Measurements from ENCODE around the gene ARHGAP26.

Gene ARHGAP26

DNA sequence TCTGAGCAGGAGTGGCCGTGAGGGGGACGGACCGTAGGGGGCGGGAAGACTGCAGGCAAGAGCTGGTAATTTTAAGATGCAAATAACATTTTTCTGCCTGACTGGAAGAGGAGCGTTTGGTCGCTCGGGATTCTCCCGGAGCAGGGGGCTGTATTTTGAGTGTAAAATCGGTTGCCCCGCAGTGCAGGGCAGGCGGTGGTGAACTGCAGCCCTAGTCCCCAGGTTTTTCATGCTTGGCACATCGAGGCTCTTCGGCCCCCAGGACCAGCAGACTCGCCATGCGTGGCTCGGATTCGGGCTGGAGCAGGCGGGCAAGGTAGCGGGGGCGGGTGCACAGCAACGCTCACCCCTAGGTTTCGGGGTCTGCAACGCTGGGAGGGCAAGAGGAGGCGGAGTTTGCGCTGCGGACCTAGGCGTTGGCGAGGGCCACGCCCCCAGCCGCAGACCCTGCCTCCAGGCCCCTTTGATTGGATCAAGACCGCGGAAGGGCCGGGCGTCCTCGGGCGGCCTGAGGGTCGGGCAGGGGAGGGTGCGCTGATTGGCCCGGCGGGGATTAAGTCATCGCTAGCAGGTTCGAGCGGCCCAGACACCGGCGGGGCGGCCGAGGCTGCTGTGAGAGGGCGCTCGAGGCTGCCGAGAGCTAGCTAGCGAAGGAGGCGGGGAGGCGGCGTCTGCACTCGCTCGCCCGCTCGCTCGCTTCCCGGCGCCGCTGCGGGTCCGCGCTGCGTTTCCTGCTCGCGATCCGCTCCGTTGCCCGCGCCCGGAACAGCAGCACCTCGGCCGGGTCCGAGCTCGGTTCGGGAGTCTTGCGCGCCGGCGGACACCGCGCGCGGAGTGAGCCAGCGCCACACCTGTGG lies at the start of gene ARHGAP26:
TSS of gene ARHGAP26 (plus strand) at position 585 of the 857 bp plus-strand sequence. CDS start 385 bp downstream, outside the sequence.
- Histone ChIP-seq H3K27me3 (ENCODE audit: control insufficient read depth, insufficient read depth, low read length) (no peaks in the 10 kb centered on the region), H3K9me3 (ENCODE audit: control insufficient read depth, low read length) (no peaks in the 10 kb centered on the region), H3K9ac (ENCODE audit: low read length) (peak within 1 kb of the TSS; percentile 86), H3K4me3 (ENCODE audit: low read length) (peak within 1 kb of the TSS; percentile 75), H3K4me1 (ENCODE audit: control insufficient read depth, insufficient read depth, low read length) (peaks cover 16% of the 10 kb centered on the region), H3K36me3 (ENCODE audit: control insufficient read depth, insufficient read depth, low read length) (no peaks in the 10 kb centered on the region)

- no peak overlapping the region for H3K9ac ChIP-seq (ENCODE audit: low read length)
- H3K36me3 ChIP-seq (ENCODE audit: control insufficient read depth, insufficient read depth, low read length) = no peaks in the 10 kb centered on the region
- peaks cover 33% of the 10 kb centered on the region for H3K4me1 ChIP-seq (ENCODE audit: control insufficient read depth, insufficient read depth, low read length)
- H3K9me3 ChIP-seq (ENCODE audit: control insufficient read depth, low read length) = no peaks in the 10 kb centered on the region
- H3K27me3 ChIP-seq (ENCODE audit: control insufficient read depth, insufficient read depth, low read length) = peaks cover 12% of the 10 kb centered on the region
- H3K4me3 ChIP-seq (ENCODE audit: low read length) = peak overlapping the region; percentile 40
These were observed 49.4 kb upstream of the ARHGAP26 start for GRCh38 chr5:142720641-142721271.

GRCh38 chr5:142722146-142722545 lies 48.0 kb upstream of the ARHGAP26 start:
- no peaks in the 10 kb centered on the region for H3K9me3 ChIP-seq (ENCODE audit: control insufficient read depth, low read length)
- H3K4me1 ChIP-seq (ENCODE audit: control insufficient read depth, insufficient read depth, low read length) = peaks cover 30% of the 10 kb centered on the region
- H3K4me3 ChIP-seq (ENCODE audit: low read length) = no peak overlapping the region
- H3K36me3 ChIP-seq (ENCODE audit: control insufficient read depth, insufficient read depth, low read length) = no peaks in the 10 kb centered on the region
- H3K27me3 ChIP-seq (ENCODE audit: control insufficient read depth, insufficient read depth, low read length) = peaks cover 12% of the 10 kb centered on the region
- H3K9ac ChIP-seq (ENCODE audit: low read length) = no peak overlapping the region

- Histone ChIP-seq H3K36me3 (ENCODE audit: control insufficient read depth, insufficient read depth, low read length) (no peaks in the 10 kb centered on the region), H3K27me3 (ENCODE audit: control insufficient read depth, insufficient read depth, low read length) (peaks cover 10% of the 10 kb centered on the region), H3K9ac (ENCODE audit: low read length) (no peak overlapping the region), H3K4me1 (ENCODE audit: control insufficient read depth, insufficient read depth, low read length) (peaks cover 22% of the 10 kb centered on the region), H3K4me3 (ENCODE audit: low read length) (no peak overlapping the region), H3K9me3 (ENCODE audit: control insufficient read depth, low read length) (no peaks in the 10 kb centered on the region)
These were observed 47.3 kb upstream of the ARHGAP26 start for GRCh38 chr5:142722896-142723295.

DNA sequence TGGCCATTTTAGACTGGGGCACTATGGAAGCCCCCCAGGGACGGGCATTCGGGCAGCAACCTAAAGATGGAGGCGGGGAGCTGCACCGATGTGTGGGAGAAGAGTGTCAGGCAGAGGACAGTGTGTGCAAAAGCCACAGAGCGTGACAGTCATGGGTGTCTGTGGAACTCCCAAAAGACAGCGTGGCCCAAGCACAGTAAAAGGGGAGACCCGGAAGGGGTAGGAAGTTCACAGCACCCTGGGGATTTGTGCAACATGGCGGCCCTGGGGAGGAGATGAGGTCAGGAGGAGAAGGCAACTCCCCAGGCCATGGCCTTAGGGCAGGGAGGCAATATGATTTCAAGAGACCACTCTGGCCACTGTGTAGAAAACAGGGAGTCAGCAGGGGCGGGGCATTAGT lies 45.4 kb upstream of the ARHGAP26 start:
- Histone ChIP-seq H3K4me3 (ENCODE audit: low read length) (no peak overlapping the region), H3K9me3 (ENCODE audit: control insufficient read depth, low read length) (no peaks in the 10 kb centered on the region), H3K4me1 (ENCODE audit: control insufficient read depth, insufficient read depth, low read length) (peaks cover 19% of the 10 kb centered on the region), H3K9ac (ENCODE audit: low read length) (no peak overlapping the region), H3K36me3 (ENCODE audit: control insufficient read depth, insufficient read depth, low read length) (no peaks in the 10 kb centered on the region), H3K27me3 (ENCODE audit: control insufficient read depth, insufficient read depth, low read length) (peaks cover 6% of the 10 kb centered on the region)

DNA sequence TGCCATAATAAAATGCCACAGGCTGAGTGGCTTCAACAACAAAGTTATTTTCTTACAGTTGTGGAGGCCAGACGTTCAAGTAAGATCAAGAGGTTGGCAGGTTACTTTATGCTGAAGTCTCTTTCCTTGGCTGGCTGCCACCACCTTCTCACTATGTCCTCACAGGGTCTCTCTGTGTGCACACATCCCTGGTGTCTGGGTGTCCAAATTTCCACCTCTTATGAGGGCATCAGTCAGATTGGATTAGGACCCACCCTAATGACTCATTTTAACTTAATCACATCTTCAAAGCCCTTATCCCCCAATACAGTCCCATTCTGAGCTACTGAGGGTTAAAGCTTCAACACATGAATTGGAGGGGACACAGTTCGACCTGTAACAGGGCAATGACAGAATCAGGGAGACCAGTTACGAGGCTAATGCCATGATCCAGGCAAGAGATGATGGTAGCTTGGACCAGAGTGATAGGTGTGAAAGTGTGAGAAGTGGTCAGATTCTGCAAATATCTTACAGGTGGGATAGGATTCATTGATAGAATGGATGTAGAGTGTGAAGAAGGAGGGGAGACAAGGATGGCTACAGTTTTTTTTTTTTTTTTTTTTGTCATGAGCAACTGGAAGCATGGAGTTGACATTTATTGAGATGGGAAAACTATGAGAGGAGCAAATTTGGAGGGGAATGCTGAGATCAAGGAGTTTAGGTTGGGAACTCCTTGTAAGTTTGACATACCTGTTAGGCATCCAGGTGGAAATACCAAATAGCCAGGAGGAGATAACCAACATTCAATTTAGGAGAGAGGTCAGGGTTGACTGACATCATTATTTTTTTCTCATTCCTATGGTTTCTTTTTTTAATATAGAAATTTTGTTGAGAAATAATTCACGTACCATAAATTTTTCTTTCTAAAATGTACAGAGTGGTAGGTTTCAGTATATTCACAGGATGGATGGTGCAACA lies 44.7 kb upstream of the ARHGAP26 start:
- Histone ChIP-seq H3K36me3 (ENCODE audit: control insufficient read depth, insufficient read depth, low read length) (no peaks in the 10 kb centered on the region), H3K4me1 (ENCODE audit: control insufficient read depth, insufficient read depth, low read length) (peaks cover 12% of the 10 kb centered on the region), H3K9me3 (ENCODE audit: control insufficient read depth, low read length) (no peaks in the 10 kb centered on the region), H3K4me3 (ENCODE audit: low read length) (no peak overlapping the region), H3K9ac (ENCODE audit: low read length) (no peak overlapping the region), H3K27me3 (ENCODE audit: control insufficient read depth, insufficient read depth, low read length) (peaks cover 3% of the 10 kb centered on the region)

DNA sequence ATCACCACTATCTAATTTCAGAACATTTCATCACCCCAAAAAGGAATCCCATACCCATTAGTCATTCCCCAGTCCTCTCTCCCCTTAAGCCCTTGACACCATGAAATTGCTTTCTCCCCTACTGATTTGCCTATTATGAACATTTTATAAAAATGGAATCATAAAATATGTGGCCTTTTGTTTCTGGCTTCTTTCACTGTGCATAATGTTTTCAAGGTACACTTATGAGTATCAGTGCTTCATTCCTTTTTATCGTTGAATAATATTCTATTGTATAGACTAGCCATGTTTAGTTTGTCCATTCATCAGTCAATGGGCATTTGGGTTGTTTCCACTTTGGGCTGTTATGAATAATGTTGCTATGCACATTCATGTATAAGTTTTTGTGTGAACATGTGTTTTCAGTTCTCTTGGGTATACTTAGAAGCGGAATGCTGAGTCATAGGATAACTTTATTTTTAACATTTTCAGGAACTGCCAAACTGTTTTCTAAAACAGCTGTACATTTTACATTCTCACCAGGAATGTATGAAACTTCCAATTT lies 43.9 kb upstream of the ARHGAP26 start:
- no peak overlapping the region for H3K4me3 ChIP-seq (ENCODE audit: low read length)
- no peak overlapping the region for H3K9ac ChIP-seq (ENCODE audit: low read length)
- no peaks in the 10 kb centered on the region for H3K9me3 ChIP-seq (ENCODE audit: control insufficient read depth, low read length)
- H3K4me1 ChIP-seq (ENCODE audit: control insufficient read depth, insufficient read depth, low read length) = peaks cover 4% of the 10 kb centered on the region
- H3K27me3 ChIP-seq (ENCODE audit: control insufficient read depth, insufficient read depth, low read length) = peaks cover 3% of the 10 kb centered on the region
- H3K36me3 ChIP-seq (ENCODE audit: control insufficient read depth, insufficient read depth, low read length) = no peaks in the 10 kb centered on the region

DNA sequence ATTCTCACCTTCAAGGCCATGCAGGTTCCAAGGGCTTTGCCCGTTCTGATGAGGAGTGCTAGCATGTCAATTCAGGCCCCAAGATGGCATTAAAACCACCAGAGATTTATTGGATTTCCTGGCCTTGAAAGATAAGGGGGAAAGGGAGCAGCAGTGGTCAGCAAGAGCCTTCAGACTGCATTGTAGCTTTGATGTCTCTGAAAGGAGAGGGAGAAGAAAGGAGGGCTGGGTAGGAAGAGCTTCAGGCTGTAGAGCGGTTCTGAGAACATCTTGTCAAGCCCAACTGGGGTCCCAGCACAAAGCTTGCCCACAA lies 42.5 kb upstream of the ARHGAP26 start:
- Histone ChIP-seq H3K36me3 (ENCODE audit: control insufficient read depth, insufficient read depth, low read length) (no peaks in the 10 kb centered on the region), H3K9me3 (ENCODE audit: control insufficient read depth, low read length) (no peaks in the 10 kb centered on the region), H3K27me3 (ENCODE audit: control insufficient read depth, insufficient read depth, low read length) (no peaks in the 10 kb centered on the region), H3K4me3 (ENCODE audit: low read length) (no peak overlapping the region), H3K4me1 (ENCODE audit: control insufficient read depth, insufficient read depth, low read length) (no peaks in the 10 kb centered on the region), H3K9ac (ENCODE audit: low read length) (no peak overlapping the region)

DNA sequence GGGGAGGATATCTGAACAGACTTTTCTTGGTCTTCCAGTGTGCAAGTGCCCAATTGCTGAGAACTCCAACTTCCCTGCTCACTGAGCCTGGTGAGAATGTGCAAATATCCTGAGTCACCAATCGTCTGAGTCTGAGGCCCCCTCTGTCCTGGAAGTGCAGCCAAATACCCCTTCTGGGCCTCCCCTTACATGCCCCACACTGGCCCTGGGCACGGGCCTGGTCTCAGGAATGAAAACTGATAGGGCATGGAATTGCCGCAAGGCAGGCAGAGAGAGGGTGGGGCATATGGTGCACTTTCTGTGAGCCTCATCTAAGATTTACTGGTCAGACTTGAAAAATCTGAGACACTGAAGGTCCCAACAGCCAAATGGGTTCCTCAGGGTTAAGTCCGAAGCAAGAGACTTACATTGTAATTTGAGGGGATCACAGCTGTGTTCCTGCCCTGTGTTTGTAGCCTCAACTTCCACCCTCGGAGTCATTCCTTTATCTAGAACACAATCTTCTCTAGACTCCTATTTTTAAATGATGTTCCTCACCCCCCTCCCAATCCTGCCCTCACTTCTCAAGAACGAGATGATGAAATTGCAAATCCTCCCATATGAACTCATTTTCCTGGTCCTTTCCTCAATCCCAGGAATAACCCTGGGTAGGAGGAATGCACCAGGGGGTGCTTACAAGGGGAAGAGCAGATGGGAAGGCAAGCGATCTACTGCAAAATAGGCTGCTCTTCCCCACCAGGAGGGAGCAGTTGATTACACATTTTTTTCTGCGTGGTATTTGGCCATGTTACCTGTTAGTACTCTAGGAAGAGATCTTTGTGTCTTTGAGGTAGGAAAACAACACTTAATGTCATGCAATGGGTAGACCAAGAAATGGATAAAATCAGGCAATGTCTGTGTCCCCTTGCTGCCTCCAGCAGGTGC lies 34.6 kb upstream of the ARHGAP26 start:
- Histone ChIP-seq H3K9me3 (ENCODE audit: control insufficient read depth, low read length) (no peaks in the 10 kb centered on the region), H3K4me1 (ENCODE audit: control insufficient read depth, insufficient read depth, low read length) (peaks cover 9% of the 10 kb centered on the region), H3K27me3 (ENCODE audit: control insufficient read depth, insufficient read depth, low read length) (no peaks in the 10 kb centered on the region), H3K36me3 (ENCODE audit: control insufficient read depth, insufficient read depth, low read length) (no peaks in the 10 kb centered on the region), H3K9ac (ENCODE audit: low read length) (no peak overlapping the region), H3K4me3 (ENCODE audit: low read length) (no peak overlapping the region)

DNA sequence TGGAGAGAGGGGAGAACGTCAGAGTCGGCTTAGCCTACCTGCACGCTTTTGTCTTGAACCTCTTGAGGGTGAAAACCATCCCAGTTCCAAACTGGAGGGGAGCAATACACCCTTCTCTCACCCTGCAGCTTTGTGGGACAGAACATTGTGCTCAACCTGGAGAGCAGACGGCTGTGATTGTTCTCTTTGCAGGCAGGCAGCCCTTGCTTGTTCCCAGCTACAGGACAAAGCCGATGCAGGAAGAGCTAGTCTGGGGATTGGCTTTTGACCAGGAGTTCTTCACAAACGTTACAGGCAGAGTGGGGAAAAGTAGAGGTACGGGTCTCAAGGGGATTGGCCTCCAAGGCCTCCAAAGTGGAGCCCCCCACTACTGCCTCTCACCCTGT lies 33.9 kb upstream of the ARHGAP26 start:
- Histone ChIP-seq H3K36me3 (ENCODE audit: control insufficient read depth, insufficient read depth, low read length) (no peaks in the 10 kb centered on the region), H3K4me3 (ENCODE audit: low read length) (no peak overlapping the region), H3K27me3 (ENCODE audit: control insufficient read depth, insufficient read depth, low read length) (no peaks in the 10 kb centered on the region), H3K9me3 (ENCODE audit: control insufficient read depth, low read length) (no peaks in the 10 kb centered on the region), H3K9ac (ENCODE audit: low read length) (no peak overlapping the region), H3K4me1 (ENCODE audit: control insufficient read depth, insufficient read depth, low read length) (peaks cover 15% of the 10 kb centered on the region)

- no peak overlapping the region for H3K4me3 ChIP-seq (ENCODE audit: low read length)
- H3K9ac ChIP-seq (ENCODE audit: low read length) = no peak overlapping the region
- H3K27me3 ChIP-seq (ENCODE audit: control insufficient read depth, insufficient read depth, low read length) = no peaks in the 10 kb centered on the region
- H3K4me1 ChIP-seq (ENCODE audit: control insufficient read depth, insufficient read depth, low read length) = peaks cover 16% of the 10 kb centered on the region
- no peaks in the 10 kb centered on the region for H3K9me3 ChIP-seq (ENCODE audit: control insufficient read depth, low read length)
- H3K36me3 ChIP-seq (ENCODE audit: control insufficient read depth, insufficient read depth, low read length) = no peaks in the 10 kb centered on the region
These were observed 33.0 kb upstream of the ARHGAP26 start for GRCh38 chr5:142737179-142737578.
